ENCODE measurements around the gene DNPEP.
A peak's percentile ranks its signal among the peaks of the same experiment; 100 is the strongest.

Gene DNPEP

DNA sequence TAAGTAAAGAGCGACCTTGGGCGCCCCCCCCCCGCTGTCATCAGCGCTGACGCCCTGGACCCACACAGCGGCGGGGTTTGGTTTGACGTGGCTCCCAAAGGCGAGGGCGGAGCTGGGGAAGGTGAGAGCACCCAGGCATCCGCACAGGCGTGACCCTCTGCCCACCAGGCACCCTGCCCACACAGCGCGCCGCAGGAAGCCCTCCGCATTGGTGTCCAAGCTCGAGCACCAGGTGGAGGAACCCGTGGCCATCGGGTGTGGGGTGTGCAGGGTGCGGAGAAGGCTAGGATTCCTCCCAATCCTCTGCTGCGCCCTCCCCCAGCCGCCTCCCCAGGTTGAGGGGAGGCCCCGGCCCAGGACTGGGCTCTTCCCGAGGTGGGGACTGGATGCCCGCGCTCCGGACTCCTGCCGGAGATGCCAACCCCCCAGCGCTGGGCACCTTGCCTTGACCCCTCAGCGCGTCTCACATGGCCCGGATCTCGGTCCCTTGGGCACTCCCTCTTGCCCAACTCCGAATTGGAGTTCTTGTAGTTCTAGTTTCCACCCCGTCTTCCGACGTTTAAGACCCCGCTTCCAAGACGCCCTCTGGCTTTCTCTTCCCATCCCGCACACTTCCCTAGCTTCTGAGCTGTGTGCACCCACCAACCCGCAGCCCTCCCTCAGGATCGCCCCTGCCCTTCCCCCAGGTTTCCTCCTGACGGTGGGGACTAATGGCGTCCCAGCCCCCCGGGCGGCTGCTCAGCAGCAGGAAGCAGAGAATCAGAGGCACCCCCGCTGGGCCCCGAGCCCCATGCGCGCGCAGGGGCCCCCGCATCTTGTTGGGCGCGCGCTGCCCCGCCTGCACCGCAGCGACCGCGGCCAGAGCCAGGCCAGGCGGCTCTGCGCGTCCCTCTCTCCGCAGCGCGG is 29.3 kb downstream of the DNPEP start:
- Histone ChIP-seq H3K4me1 (ENCODE audit: control insufficient read depth, insufficient read depth, low read length) (peaks cover 7% of the 10 kb centered on the region), H3K36me3 (ENCODE audit: control insufficient read depth in 2 of 2, insufficient read depth in 1 of 2, low read length in 2 of 2) (no peaks in the 10 kb centered on the region), H3K9me3 (ENCODE audit: control insufficient read depth, insufficient read depth, low read depth, low read length) (no peaks in the 10 kb centered on the region), H3K27ac (ENCODE audit: extremely low read depth, low read depth, low read length) (no peak overlapping the region), H3K4me3 (ENCODE audit: low read depth, low read length) (peak overlapping the region; percentile 17)
- POLR2A ChIA-PET, result no interaction called here
- CTCF ChIA-PET, result no interaction called here
- TF ChIP-seq ZNF23 (tag by site-specific recombination; IDR thresholded peaks at IDR 0.05; ENCODE audit: borderline replicate concordance) (no peak), ZNF133 (tag by site-specific recombination; IDR thresholded peaks at IDR 0.05) (no peak), ZNF175 (tag by site-specific recombination; IDR thresholded peaks at IDR 0.05) (no peak), SP7 (tag by site-specific recombination; IDR thresholded peaks at IDR 0.05) (no peak), ZFP69B (tag by site-specific recombination; IDR thresholded peaks at IDR 0.05) (peak; percentile 69; the same call in 1 of the 2 replicates), ZSCAN30 (tag by site-specific recombination; IDR thresholded peaks at IDR 0.05) (no peak), KLF1 (tag by site-specific recombination; IDR thresholded peaks at IDR 0.05) (no peak), ZNF350 (tag by site-specific recombination; IDR thresholded peaks at IDR 0.05) (no peak), ZNF791 (tag by site-specific recombination; IDR thresholded peaks at IDR 0.05) (no peak), ZFP41 (tag by site-specific recombination; IDR thresholded peaks at IDR 0.05; ENCODE audit: borderline replicate concordance) (no peak), ZXDB (tag by site-specific recombination; IDR thresholded peaks at IDR 0.05) (no peak), TRIM28 (IDR thresholded peaks at IDR 0.05; ENCODE audit: borderline replicate concordance, low read length) (no peak), HOXD13 (CRISPR knock-in tag; IDR thresholded peaks at IDR 0.05; ENCODE audit: borderline replicate concordance) (no peak), ZSCAN23 (tag by site-specific recombination; IDR thresholded peaks at IDR 0.05) (no peak), GLI2 (tag by site-specific recombination; IDR thresholded peaks at IDR 0.05; ENCODE audit: borderline replicate concordance, low read depth) (no peak), KLF10 (tag by site-specific recombination; IDR thresholded peaks at IDR 0.05) (no peak), ZNF354C (tag by site-specific recombination; IDR thresholded peaks at IDR 0.05; ENCODE audit: borderline replicate concordance, low read depth) (no peak), ZNF324 (tag by site-specific recombination; IDR thresholded peaks at IDR 0.05) (no peak), ZFHX2 (tag by site-specific recombination; conservative IDR thresholded peaks at IDR 0.05) (peak; percentile 92), ZNF510 (tag by site-specific recombination; IDR thresholded peaks at IDR 0.05; ENCODE audit: insufficient replicate concordance) (no peak), ZNF404 (tag by site-specific recombination; IDR thresholded peaks at IDR 0.05) (no peak), BCL11B (tag by site-specific recombination; IDR thresholded peaks at IDR 0.05; ENCODE audit: low read depth) (no peak), ZNF529 (tag by site-specific recombination; IDR thresholded peaks at IDR 0.05; ENCODE audit: insufficient replicate concordance) (no peak), ZNF514 (tag by site-specific recombination; IDR thresholded peaks at IDR 0.05) (no peak), ZNF140 (tag by site-specific recombination; IDR thresholded peaks at IDR 0.05) (no peak), ZNF266 (tag by site-specific recombination; IDR thresholded peaks at IDR 0.05; ENCODE audit: low read depth) (no peak)
- TF ChIP-seq, protein P1, sequence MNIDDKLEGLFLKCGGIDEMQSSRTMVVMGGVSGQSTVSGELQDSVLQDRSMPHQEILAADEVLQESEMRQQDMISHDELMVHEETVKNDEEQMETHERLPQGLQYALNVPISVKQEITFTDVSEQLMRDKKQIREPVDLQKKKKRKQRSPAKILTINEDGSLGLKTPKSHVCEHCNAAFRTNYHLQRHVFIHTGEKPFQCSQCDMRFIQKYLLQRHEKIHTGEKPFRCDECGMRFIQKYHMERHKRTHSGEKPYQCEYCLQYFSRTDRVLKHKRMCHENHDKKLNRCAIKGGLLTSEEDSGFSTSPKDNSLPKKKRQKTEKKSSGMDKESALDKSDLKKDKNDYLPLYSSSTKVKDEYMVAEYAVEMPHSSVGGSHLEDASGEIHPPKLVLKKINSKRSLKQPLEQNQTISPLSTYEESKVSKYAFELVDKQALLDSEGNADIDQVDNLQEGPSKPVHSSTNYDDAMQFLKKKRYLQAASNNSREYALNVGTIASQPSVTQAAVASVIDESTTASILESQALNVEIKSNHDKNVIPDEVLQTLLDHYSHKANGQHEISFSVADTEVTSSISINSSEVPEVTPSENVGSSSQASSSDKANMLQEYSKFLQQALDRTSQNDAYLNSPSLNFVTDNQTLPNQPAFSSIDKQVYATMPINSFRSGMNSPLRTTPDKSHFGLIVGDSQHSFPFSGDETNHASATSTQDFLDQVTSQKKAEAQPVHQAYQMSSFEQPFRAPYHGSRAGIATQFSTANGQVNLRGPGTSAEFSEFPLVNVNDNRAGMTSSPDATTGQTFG (tag by site-specific recombination; IDR thresholded peaks at IDR 0.05; ENCODE audit: borderline replicate concordance), result no peak
- TF ChIP-seq, protein P2, sequence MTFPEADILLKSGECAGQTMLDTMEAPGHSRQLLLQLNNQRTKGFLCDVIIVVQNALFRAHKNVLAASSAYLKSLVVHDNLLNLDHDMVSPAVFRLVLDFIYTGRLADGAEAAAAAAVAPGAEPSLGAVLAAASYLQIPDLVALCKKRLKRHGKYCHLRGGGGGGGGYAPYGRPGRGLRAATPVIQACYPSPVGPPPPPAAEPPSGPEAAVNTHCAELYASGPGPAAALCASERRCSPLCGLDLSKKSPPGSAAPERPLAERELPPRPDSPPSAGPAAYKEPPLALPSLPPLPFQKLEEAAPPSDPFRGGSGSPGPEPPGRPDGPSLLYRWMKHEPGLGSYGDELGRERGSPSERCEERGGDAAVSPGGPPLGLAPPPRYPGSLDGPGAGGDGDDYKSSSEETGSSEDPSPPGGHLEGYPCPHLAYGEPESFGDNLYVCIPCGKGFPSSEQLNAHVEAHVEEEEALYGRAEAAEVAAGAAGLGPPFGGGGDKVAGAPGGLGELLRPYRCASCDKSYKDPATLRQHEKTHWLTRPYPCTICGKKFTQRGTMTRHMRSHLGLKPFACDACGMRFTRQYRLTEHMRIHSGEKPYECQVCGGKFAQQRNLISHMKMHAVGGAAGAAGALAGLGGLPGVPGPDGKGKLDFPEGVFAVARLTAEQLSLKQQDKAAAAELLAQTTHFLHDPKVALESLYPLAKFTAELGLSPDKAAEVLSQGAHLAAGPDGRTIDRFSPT (tag by site-specific recombination; IDR thresholded peaks at IDR 0.05), result no peak; the same call in 1 of the 2 replicates
- TF ChIP-seq, protein P3, sequence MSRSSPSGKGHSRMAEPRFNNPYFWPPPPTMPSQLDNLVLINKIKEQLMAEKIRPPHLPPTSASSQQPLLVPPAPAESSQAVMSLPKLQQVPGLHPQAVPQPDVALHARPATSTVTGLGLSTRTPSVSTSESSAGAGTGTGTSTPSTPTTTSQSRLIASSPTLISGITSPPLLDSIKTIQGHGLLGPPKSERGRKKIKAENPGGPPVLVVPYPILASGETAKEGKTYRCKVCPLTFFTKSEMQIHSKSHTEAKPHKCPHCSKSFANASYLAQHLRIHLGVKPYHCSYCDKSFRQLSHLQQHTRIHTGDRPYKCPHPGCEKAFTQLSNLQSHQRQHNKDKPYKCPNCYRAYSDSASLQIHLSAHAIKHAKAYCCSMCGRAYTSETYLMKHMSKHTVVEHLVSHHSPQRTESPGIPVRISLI (tag by site-specific recombination; IDR thresholded peaks at IDR 0.05), result no peak
- TF ChIP-seq, protein P4, sequence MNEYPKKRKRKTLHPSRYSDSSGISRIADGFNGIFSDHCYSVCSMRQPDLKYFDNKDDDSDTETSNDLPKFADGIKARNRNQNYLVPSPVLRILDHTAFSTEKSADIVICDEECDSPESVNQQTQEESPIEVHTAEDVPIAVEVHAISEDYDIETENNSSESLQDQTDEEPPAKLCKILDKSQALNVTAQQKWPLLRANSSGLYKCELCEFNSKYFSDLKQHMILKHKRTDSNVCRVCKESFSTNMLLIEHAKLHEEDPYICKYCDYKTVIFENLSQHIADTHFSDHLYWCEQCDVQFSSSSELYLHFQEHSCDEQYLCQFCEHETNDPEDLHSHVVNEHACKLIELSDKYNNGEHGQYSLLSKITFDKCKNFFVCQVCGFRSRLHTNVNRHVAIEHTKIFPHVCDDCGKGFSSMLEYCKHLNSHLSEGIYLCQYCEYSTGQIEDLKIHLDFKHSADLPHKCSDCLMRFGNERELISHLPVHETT (tag by site-specific recombination; IDR thresholded peaks at IDR 0.05), result no peak
- TF ChIP-seq, protein P5, sequence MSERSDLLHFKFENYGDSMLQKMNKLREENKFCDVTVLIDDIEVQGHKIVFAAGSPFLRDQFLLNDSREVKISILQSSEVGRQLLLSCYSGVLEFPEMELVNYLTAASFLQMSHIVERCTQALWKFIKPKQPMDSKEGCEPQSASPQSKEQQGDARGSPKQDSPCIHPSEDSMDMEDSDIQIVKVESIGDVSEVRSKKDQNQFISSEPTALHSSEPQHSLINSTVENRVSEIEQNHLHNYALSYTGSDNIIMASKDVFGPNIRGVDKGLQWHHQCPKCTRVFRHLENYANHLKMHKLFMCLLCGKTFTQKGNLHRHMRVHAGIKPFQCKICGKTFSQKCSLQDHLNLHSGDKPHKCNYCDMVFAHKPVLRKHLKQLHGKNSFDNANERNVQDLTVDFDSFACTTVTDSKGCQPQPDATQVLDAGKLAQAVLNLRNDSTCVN (tag by site-specific recombination; optimal IDR thresholded peaks at IDR 0.05), result peak; percentile 45
